GM12878 (cell line): ENCODE results near the gene ARID5B. TPM values are rescaled to one million over a fixed set of nuclear protein-coding genes. Genes with fewer than 3 reads are reported as not detected.

ENCODE experiments used
- ATAC-seq: fragments of 200-7000 bp; cut with Tn5 transposase; 3 replicates; pipeline ENCODE4 v1.9.1; 2020; ENCODE audit warnings: mild to moderate bottlenecking, moderate library complexity
- BruUV-seq: library from RNA; stranded (reverse); fragments of 400-500 nt; replicated peaks from 2 replicates; lab custom pipeline; 2021; lab: Mats Ljungman, UMichigan
- CTCF ChIA-PET: fragments of 300-600 bp; sonication (Branson Sonifier 250); formaldehyde crosslinking; extraction: SDS; loops from one replicate; lab custom pipeline; 2021; ENCODE audit warnings: inconsistent platforms; lab: Yijun Ruan, JAX
- POLR2A ChIA-PET: fragments of 350-600 bp; formaldehyde crosslinking; extraction: SDS; loops from one replicate; lab custom pipeline; 2021; ENCODE audit warnings: inconsistent platforms; lab: Charles Lee
- RAD21 ChIA-PET: fragments of 300-600 bp; sonication (Branson Sonifier 250); formaldehyde crosslinking; loops from one replicate; lab custom pipeline; 2023; ENCODE audit warnings: antibody characterized with exemption; ENCODE audit not compliant: unreplicated experiment; lab: Charles Lee
- SMC1A ChIA-PET: fragments of 300-600 bp; sonication (Branson Sonifier 250); formaldehyde crosslinking; loops from one replicate; lab custom pipeline; 2023; ENCODE audit not compliant: unreplicated experiment, uncharacterized antibody; lab: Charles Lee
- DNase-seq: peaks from one replicate; pipeline ENCODE4 v3.0.0-alpha.2; 2011; ENCODE audit warnings: low read depth, low spot score
- FAIRE-seq: peaks from 3 replicates; lab custom pipeline; 2011; peaks lifted over from hg19 to GRCh38; lab: Jason Lieb, UNC
- H2AFZ ChIP-seq: 2 replicates; pipeline ENCODE4 v1.6.0; 2011; ENCODE audit warnings: low read depth, low read length, control low read depth; ENCODE audit not compliant: control insufficient read depth
- H3K27ac ChIP-seq: 2 replicates; pipeline ENCODE4 v1.5.1; 2011; ENCODE audit warnings: control low read depth; ENCODE audit not compliant: control insufficient read depth, insufficient read depth
- H3K27me3 ChIP-seq, 2 experiments: replicated peaks in 1 of 2; 2 replicates each; pipeline versions ENCODE4 v1.6.0 to v1.6.1; 2011; ENCODE audit warnings: low read length in 1 of 2; ENCODE audit not compliant: control insufficient read depth in 2 of 2, insufficient read depth in 2 of 2
- H3K36me3 ChIP-seq, 2 experiments: 2 replicates each; pipeline ENCODE4 v1.5.1; 2011; ENCODE audit warnings: low read length in 1 of 2; ENCODE audit not compliant: control insufficient read depth in 2 of 2, insufficient read depth in 2 of 2
- H3K4me1 ChIP-seq: 2 replicates; pipeline ENCODE4 v1.6.1; 2011; ENCODE audit warnings: mild to moderate bottlenecking, low read length, moderate library complexity, mixed read lengths; ENCODE audit not compliant: control insufficient read depth, insufficient read depth
- H3K4me2 ChIP-seq: 2 replicates; pipeline ENCODE4 v1.6.0; 2011; ENCODE audit warnings: control low read depth; ENCODE audit not compliant: control insufficient read depth, insufficient read depth
- H3K4me3 ChIP-seq: fragments of 200-600 bp; sonication (generic); 2 replicates; pipeline ENCODE4 v1.5.1; 2016
- H3K79me2 ChIP-seq: 2 replicates; pipeline ENCODE4 v1.6.0; 2011; ENCODE audit warnings: low read length; ENCODE audit not compliant: control insufficient read depth, insufficient read depth
- H3K9ac ChIP-seq: 2 replicates; pipeline ENCODE4 v1.8.0; 2011; ENCODE audit warnings: low read length, control low read depth, mixed read lengths; ENCODE audit not compliant: control insufficient read depth, insufficient read depth
- H3K9me3 ChIP-seq: replicated peaks from 3 replicates; pipeline ENCODE4 v1.5.1; 2011; ENCODE audit warnings: mild to moderate bottlenecking, low read length; ENCODE audit not compliant: control insufficient read depth, insufficient read depth
- H4K20me1 ChIP-seq: 2 replicates; pipeline ENCODE4 v1.6.0; 2011; ENCODE audit not compliant: control insufficient read depth, insufficient read depth
- ATF7 ChIP-seq: fragments of 450-650 bp; IDR thresholded peaks from 2 replicates; pipeline ENCODE4 v1.6.1; 2016; ENCODE audit warnings: low read depth, mild to moderate bottlenecking
- BCL11A ChIP-seq: IDR thresholded peaks from 2 replicates; pipeline ENCODE4 v1.6.1; 2011; ENCODE audit warnings: low read depth, low read length
- CHD4 ChIP-seq: fragments of 200-600 bp; sonication (generic); IDR thresholded peaks from 2 replicates; pipeline ENCODE4 v1.6.1; 2016; ENCODE audit warnings: mild to moderate bottlenecking
- CREB1 ChIP-seq: IDR thresholded peaks from 2 replicates; pipeline ENCODE4 v1.6.1; 2012; ENCODE audit warnings: low read depth, mild to moderate bottlenecking, inconsistent platforms
- EP300 ChIP-seq, 2 experiments: fragments of 150-350 bp in 1 of 2; IDR thresholded peaks; 2 replicates each; pipeline ENCODE4 v1.6.1; 2011 to 2012; ENCODE audit warnings: low read depth in 2 of 2, low read length in 2 of 2, borderline replicate concordance in 1 of 2, improper control_type of control experiment in 1 of 2, inconsistent platforms in 1 of 2; ENCODE audit not compliant: control insufficient read depth in 1 of 2
- GABPA ChIP-seq: IDR thresholded peaks from 2 replicates; pipeline ENCODE4 v1.6.1; 2014; ENCODE audit warnings: antibody characterized with exemption, low read depth, mild to moderate bottlenecking, inconsistent platforms
- HDAC6 ChIP-seq: fragments of 200-600 bp; sonication (generic); IDR thresholded peaks from one replicate; pipeline ENCODE4 v1.8.0; 2017; ENCODE audit warnings: antibody characterized with exemption; ENCODE audit not compliant: unreplicated experiment
- HDGF ChIP-seq: fragments of 450-650 bp; IDR thresholded peaks from 2 replicates; pipeline ENCODE4 v1.6.1; 2016; ENCODE audit warnings: antibody characterized with exemption
- HSF1 ChIP-seq: fragments of 150-350 bp; IDR thresholded peaks from 2 replicates; pipeline ENCODE4 v1.6.1; 2014; ENCODE audit warnings: mild to moderate bottlenecking, low read depth, low read length
- LARP7 ChIP-seq: fragments of 450-650 bp; IDR thresholded peaks from 2 replicates; pipeline ENCODE4 v1.6.1; 2017; ENCODE audit warnings: mild to moderate bottlenecking
- MTA2 ChIP-seq: fragments of 450-650 bp; IDR thresholded peaks from 2 replicates; pipeline ENCODE4 v1.6.1; 2016; ENCODE audit warnings: low read depth, mild to moderate bottlenecking, moderate library complexity
- NR2F1 ChIP-seq: fragments of 450-650 bp; conservative IDR thresholded peaks from 2 replicates; pipeline ENCODE4 v1.6.1; 2017; ENCODE audit warnings: mild to moderate bottlenecking
- POLR2AphosphoS5 ChIP-seq: IDR thresholded peaks from 2 replicates; pipeline ENCODE4 v1.6.1; 2011; ENCODE audit warnings: mild to moderate bottlenecking, low read length, inconsistent platforms
- RB1 ChIP-seq: fragments of 450-650 bp; formaldehyde crosslinking; IDR thresholded peaks from 2 replicates; pipeline ENCODE4 v1.6.1; 2017; ENCODE audit warnings: mild to moderate bottlenecking, borderline replicate concordance
- STAT3 ChIP-seq: IDR thresholded peaks from 2 replicates; pipeline ENCODE4 v1.6.1; 2011; ENCODE audit warnings: low read depth, low read length, improper control_type of control experiment
- TARDBP ChIP-seq: IDR thresholded peaks from 2 replicates; pipeline ENCODE4 v1.6.1; 2016; ENCODE audit warnings: borderline replicate concordance
- WGBS: methylation state at CpG from one replicate; pipeline ENCODE4 v1.1.6; 2016; ENCODE audit warnings: low lambda C conversion rate; ENCODE audit not compliant: insufficient replicate concordance, insufficient coverage; ENCODE audit errors: missing lambda C conversion rate; 5-methylcytosine and 5-hydroxymethylcytosine counted together
- in situ Hi-C: fragments of 300-500 bp; cut with MboI; formaldehyde crosslinking; loops from 9 replicates; pipeline ENCODE4 v1.14.3; 2018; ENCODE audit warnings: mixed read lengths
- intact Hi-C: fragments of 100-400 bp; cut with micrococcal nuclease; formaldehyde crosslinking; loops from one replicate; pipeline ENCODE4 v1.14.2; 2022; ENCODE audit not compliant: unreplicated experiment
- polyA plus RNA-seq, 11 experiments: library from polyadenylated mRNA; depleted of rRNA in 4 of 11; unstranded in 6 of 11; stranded (reverse) in 5 of 11; fragments of >200 nt; fragmentation: Nextera tagmentation in 4 of 11; fragmentation: Illumina TruSeq in 1 of 11; extraction: Ambion mirVana in 4 of 11; extraction: Trizol in 1 of 11; gene quantifications; 1 replicate in 1 of 11; 2 replicates in 10 of 11; pipeline versions ENCODE4 v1.2.1 to v1.2.3, GENCODE V29; 2011 to 2016; ENCODE audit warnings: inconsistent platforms in 2 of 11, missing spikeins in 2 of 11, low read depth in 1 of 11
- total RNA-seq, 4 experiments: library from RNA; depleted of rRNA in 3 of 4; stranded (reverse); fragments of >200 nt in 3 of 4; fragmentation: Illumina TruSeq in 1 of 4; extraction: Trizol in 1 of 4; gene quantifications; 2 replicates each; pipeline versions ENCODE4 v1.2.1 to v1.2.3, GENCODE V29; 2013 to 2021

The ARID5B gene
- total and polyA plus RNA-seq, 10 of the 15 experiments (the other 5 are each of a cell fraction or from before 2014, with no cell fraction given), result 2.7 to 8.5 (median 6.1) TPM

GRCh38 chr10:62012318-62012717 is 110.8 kb downstream of the ARID5B start:
- Histone ChIP-seq H3K4me1 (peaks cover 13% of the 10 kb centered on the region), H3K27ac (no peak overlapping the region), H3K4me2 (no peak overlapping the region), H4K20me1 (no peaks in the 10 kb centered on the region), H3K9me3 (no peaks in the 10 kb centered on the region), H3K4me3 (no peak overlapping the region), H3K36me3 (peaks cover 2 to 9% of the 10 kb centered on the region in 2 experiments; a peak in 2 of 4 replicates), H3K27me3 (no peaks in the 10 kb centered on the region), H3K79me2 (peaks cover 5% of the 10 kb centered on the region), H3K9ac (no peak overlapping the region), H2AFZ (no peak overlapping the region)
- in situ Hi-C loops, result no loop called here
- ChIA-PET RAD21 (no interaction called here), SMC1A (interaction anchor here (1.3 to 1.9 kb wide), 3 partner anchors 8 to 26 kb away, joined by 3 to 5 read pairs (median 3); no protein-coding TSS in a partner anchor), CTCF (interaction anchor here (0.6 to 0.7 kb wide), 2 partner anchors 25 to 66 kb away, joined by 3 read pairs; no protein-coding TSS in a partner anchor), POLR2A (interaction anchor here (0.7 kb wide), 1 partner anchor 1132 kb away, joined by 3 read pairs; no protein-coding TSS in a partner anchor)
- intact Hi-C loops, result no loop called here
- no TSS peak for BruUV-seq
- FAIRE-seq (no peak), ATAC-seq (no peak), DNase-seq (no peak)
- TF ChIP-seq LARP7 (no peak), POLR2AphosphoS5 (no peak), HSF1 (no peak), GABPA (no peak), HDGF (no peak), MTA2 (no peak), STAT3 (no peak), EP300 (IDR thresholded peaks at IDR 0.05; ENCODE audit: borderline replicate concordance in 1 of 2, control insufficient read depth in 1 of 2, low read depth in 2 of 2, low read length in 2 of 2) (no peak), BCL11A (no peak), HDAC6 (no peak), CREB1 (no peak), NR2F1 (no peak), RB1 (no peak), ATF7 (no peak), CHD4 (no peak), TARDBP (no peak)
- 97% methylated on average over 6 of the region's 6 CpGs for WGBS
